ENCODE results near the gene PCP2. TPM values are rescaled to one million over a fixed set of nuclear protein-coding genes. Genes with fewer than 3 reads are reported as not detected.

Gene PCP2
- total and polyA plus RNA-seq, 2 of the 13 experiments (the other 11 are each of a cell fraction or from before 2014, with no cell fraction given): 0.62 TPM; not detected in 1

- no peak for TF ChIP-seq ZC3H13 (CRISPR knock-in tag; IDR thresholded peaks at IDR 0.05)
- no peak for TF ChIP-seq MATR3 (CRISPR knock-in tag; IDR thresholded peaks at IDR 0.05)
- TF ChIP-seq SP1 (IDR thresholded peaks at IDR 0.05): no peak
- peak; percentile 85 for TF ChIP-seq SP1 (CRISPR knock-in tag; IDR thresholded peaks at IDR 0.05)
- TF ChIP-seq ZNF382 (CRISPR knock-in tag; IDR thresholded peaks at IDR 0.05; ENCODE audit: borderline replicate concordance): no peak
- no peak for TF ChIP-seq ZNF354B (CRISPR knock-in tag; IDR thresholded peaks at IDR 0.05)
- no peak for TF ChIP-seq JDP2 (CRISPR knock-in tag; IDR thresholded peaks at IDR 0.05; ENCODE audit: borderline replicate concordance)
- no peak for TF ChIP-seq KIAA2018 (CRISPR knock-in tag; IDR thresholded peaks at IDR 0.05; ENCODE audit: borderline replicate concordance)
- no peak for TF ChIP-seq LCORL (IDR thresholded peaks at IDR 0.05)
- peak; percentile 33; the same call in 1 of the 2 replicates for TF ChIP-seq LCORL (CRISPR knock-in tag; IDR thresholded peaks at IDR 0.05)
- TF ChIP-seq, protein P1, sequence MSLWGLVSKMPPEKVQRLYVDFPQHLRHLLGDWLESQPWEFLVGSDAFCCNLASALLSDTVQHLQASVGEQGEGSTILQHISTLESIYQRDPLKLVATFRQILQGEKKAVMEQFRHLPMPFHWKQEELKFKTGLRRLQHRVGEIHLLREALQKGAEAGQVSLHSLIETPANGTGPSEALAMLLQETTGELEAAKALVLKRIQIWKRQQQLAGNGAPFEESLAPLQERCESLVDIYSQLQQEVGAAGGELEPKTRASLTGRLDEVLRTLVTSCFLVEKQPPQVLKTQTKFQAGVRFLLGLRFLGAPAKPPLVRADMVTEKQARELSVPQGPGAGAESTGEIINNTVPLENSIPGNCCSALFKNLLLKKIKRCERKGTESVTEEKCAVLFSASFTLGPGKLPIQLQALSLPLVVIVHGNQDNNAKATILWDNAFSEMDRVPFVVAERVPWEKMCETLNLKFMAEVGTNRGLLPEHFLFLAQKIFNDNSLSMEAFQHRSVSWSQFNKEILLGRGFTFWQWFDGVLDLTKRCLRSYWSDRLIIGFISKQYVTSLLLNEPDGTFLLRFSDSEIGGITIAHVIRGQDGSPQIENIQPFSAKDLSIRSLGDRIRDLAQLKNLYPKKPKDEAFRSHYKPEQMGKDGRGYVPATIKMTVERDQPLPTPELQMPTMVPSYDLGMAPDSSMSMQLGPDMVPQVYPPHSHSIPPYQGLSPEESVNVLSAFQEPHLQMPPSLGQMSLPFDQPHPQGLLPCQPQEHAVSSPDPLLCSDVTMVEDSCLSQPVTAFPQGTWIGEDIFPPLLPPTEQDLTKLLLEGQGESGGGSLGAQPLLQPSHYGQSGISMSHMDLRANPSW (CRISPR knock-in tag; IDR thresholded peaks at IDR 0.05; ENCODE audit: borderline replicate concordance): no peak
- TF ChIP-seq REXO4 (CRISPR knock-in tag; IDR thresholded peaks at IDR 0.05; ENCODE audit: borderline replicate concordance): no peak
- TF ChIP-seq, protein P2, sequence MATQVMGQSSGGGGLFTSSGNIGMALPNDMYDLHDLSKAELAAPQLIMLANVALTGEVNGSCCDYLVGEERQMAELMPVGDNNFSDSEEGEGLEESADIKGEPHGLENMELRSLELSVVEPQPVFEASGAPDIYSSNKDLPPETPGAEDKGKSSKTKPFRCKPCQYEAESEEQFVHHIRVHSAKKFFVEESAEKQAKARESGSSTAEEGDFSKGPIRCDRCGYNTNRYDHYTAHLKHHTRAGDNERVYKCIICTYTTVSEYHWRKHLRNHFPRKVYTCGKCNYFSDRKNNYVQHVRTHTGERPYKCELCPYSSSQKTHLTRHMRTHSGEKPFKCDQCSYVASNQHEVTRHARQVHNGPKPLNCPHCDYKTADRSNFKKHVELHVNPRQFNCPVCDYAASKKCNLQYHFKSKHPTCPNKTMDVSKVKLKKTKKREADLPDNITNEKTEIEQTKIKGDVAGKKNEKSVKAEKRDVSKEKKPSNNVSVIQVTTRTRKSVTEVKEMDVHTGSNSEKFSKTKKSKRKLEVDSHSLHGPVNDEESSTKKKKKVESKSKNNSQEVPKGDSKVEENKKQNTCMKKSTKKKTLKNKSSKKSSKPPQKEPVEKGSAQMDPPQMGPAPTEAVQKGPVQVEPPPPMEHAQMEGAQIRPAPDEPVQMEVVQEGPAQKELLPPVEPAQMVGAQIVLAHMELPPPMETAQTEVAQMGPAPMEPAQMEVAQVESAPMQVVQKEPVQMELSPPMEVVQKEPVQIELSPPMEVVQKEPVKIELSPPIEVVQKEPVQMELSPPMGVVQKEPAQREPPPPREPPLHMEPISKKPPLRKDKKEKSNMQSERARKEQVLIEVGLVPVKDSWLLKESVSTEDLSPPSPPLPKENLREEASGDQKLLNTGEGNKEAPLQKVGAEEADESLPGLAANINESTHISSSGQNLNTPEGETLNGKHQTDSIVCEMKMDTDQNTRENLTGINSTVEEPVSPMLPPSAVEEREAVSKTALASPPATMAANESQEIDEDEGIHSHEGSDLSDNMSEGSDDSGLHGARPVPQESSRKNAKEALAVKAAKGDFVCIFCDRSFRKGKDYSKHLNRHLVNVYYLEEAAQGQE (IDR thresholded peaks at IDR 0.05; ENCODE audit: borderline replicate concordance in 1 of 2, low read depth in 1 of 2, low read length in 2 of 2): no peak
- TF ChIP-seq ZFP62 (CRISPR knock-in tag; IDR thresholded peaks at IDR 0.05): no peak
- no peak for TF ChIP-seq ZNF781 (CRISPR knock-in tag; IDR thresholded peaks at IDR 0.05; ENCODE audit: borderline replicate concordance, not compliant biosample characterization)
Measured at GRCh38 chr19:7680606-7681339, 47.3 kb upstream of the PCP2 start, which contains the start of gene TRAPPC5 (continued).
